Left hindlimb (tissue), 1 donor: ENCODE data around the gene CALD1.
A peak's percentile ranks its signal among the peaks of the same experiment; 100 is the strongest.
"Not testable (repeated sequence)": the region's sequence is repeated elsewhere in the genome, so short reads cannot be mapped to it uniquely, and the experiment has no call there.

ENCODE experiments used
- DNase-seq: peaks from one replicate; pipeline ENCODE4 v3.0.0-alpha.2; 2018

CALD1 gene

DNA sequence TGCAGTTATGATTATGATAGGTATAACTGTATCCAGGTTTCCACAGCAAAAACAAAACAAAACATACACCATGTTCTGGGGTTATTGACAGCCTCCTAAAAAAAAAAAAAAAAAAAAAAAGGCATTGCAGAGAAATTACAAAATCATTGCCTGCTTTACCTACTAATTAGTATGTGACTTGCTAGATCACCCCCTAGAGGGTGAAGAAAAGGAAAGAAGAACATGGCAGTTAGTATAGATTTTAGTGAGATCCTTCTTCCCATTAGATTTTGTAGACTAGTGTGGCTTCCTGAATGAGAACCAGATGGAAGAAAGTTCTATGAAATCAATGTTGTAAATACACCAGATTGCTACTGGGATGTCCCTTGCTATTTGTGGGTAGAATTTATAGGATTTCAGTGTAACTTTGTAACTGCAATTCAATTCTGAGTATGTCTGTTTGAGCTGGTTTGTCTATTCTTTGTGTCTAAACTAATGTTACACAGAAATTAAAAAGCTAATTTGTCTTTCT lies 182.9 kb downstream of the CALD1 start:
- DNase-seq: no peak

GRCh38 chr7:134963036-134963435 lies 183.6 kb downstream of the CALD1 start:
- DNase-seq: peak; percentile 42

DNA sequence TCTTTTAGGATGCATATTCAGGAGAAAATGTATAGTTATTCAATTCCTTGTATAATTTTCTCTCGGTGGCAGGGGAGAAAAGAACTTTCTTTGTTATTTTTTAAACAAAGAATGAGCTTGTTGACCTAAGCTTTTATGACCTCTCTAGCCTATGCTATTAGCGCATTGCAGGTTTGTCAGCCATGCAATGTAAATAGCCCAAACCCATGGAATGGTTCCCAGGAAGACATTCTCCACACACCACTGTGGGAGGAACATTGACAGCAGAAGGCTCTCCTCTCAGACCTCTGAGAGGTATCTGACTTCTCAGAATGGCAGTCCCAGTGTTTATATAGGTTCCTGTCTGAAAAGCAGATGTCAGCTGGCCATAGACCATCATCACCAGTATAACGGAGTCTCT lies 187.3 kb downstream of the CALD1 start:
- DNase-seq: no peak

DNA sequence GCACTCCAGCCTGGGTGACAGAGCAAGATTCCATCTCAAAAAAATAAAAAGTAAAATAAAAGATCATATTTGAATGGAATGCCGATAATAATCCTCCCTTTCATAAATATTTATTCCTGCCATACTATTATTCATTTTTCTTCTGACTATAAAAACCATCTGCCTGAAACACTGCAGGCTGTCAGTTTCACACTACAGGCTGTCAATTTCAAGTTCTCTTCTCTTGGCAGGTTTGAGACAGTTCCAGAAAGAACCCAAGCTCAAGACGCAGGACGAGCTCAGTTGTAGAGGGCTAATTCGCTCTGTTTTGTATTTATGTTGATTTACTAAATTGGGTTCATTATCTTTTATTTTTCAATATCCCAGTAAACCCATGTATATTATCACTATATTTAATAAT lies 188.7 kb downstream of the CALD1 start:
- DNase-seq: no peak

- not testable (repeated sequence) for DNase-seq
These were observed 202.2 kb downstream of the CALD1 start for GRCh38 chr7:134981645-134982044.

DNA sequence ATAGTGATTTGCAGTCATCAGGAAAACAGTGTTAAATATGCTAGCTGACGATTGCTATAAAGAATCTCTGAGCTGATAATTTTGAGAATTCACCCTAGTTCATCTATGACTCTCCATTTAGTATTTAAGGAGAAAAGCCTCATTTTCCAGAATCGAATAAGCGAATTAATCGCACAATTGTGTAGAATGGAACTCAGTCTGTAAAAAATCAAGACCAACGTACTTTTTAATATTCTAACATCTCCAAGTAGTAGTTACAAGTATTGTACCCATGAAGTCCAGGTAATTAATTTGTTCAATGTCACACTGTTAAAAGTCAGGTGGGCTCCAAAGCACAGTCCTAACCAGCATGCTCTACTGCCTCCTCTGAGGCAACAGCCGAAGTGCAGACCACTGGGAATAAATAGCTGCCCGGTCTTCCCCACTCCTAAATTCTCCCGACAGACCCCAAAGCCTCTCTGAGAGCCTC lies 206.5 kb downstream of the CALD1 start:
- DNase-seq: no peak

- DNase-seq: peak; percentile 98
These were observed 207.2 kb downstream of the CALD1 start, which contains the start of gene AGBL3 for GRCh38 chr7:134986363-134987251. Gene AGBL3, plus strand, starts transcription at chr7:134986508. Its CDS starts 1,426 bp downstream, at chr7:134987934.

DNA sequence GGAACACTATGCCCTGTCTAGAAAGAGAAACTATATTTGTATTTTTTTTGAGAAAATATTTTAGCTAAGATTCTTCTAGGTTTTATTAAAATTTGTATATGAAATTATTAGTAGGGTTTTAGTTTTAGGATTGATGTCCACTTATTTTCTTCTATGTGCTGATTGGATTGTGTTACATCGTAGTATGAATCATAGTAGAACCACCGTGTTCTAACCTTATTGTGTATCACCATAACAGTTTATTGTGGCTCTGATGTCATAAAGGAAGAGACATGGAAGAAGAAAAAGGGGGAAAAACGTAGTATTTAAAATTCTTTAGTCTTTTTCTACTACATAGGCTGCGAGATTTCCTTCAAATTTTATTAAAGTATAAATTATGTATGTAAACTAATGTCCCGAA lies 208.7 kb downstream of the CALD1 start:
- DNase-seq: no peak

GRCh38 chr7:134991469-134992339 lies 212.3 kb downstream of the CALD1 start:
- DNase-seq: no peak

- no peak for DNase-seq
These were observed 213.3 kb downstream of the CALD1 start for GRCh38 chr7:134992626-134993179.

GRCh38 chr7:134993877-134994456 lies 214.5 kb downstream of the CALD1 start:
- DNase-seq: no peak

GRCh38 chr7:134995239-134996096 lies 216.0 kb downstream of the CALD1 start:
- DNase-seq: no peak

DNA sequence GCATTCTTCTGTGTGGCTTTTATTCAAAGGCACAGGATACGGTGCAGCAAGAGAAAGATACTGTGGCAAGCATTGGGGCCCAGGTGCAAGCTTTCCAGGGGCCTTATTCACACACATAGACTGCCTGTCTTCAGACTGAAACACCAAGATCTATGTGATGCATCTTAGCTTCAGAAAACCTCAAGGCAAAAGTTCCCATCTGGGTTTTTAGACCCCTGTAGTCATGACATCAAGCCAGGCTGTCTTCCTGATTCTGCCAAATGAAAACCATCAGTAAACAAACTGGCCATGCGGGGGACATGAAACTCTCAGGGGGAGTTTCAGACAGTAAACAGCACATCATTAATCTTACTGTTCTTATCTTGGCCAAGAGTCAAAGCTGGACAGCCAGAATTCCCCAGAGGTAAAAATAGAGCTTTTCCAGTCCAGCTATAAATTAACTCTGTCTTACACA lies 216.7 kb downstream of the CALD1 start:
- no peak for DNase-seq

DNA sequence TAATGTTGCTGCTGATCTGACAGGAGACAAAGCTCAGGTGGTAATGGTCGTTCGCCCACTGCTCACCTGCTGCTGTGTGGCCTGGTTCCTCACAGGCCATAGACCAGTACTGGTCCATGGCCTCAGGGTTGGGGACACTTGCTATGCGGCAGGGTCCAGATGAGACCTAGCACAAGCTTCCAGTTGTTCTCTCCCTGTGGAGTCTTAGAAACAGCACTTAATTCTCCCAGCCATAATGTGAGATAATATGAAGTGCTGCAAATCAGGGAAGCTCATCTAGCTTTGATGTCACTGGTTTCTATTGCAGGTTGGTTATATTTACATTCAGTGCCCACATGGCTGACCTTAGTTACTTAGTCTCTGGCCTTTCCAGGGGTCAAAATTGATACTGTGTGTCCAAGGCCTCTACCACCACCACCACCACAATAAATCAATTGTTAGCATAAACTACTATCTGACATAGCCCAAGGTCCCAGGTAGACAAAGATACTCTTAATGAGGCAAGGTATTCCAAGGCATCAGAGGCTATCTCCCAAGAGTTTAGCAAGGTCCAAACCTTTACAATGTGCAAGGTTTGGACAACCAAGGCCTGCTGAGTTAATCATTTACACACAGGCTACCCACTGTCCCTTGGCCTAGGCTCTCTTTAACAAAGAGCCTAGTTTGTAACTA lies 217.9 kb downstream of the CALD1 start:
- no peak for DNase-seq

GRCh38 chr7:134999136-134999535 lies 219.7 kb downstream of the CALD1 start:
- DNase-seq: no peak

- DNase-seq: no peak
These were observed 222.1 kb downstream of the CALD1 start for GRCh38 chr7:135001390-135002165.

DNA sequence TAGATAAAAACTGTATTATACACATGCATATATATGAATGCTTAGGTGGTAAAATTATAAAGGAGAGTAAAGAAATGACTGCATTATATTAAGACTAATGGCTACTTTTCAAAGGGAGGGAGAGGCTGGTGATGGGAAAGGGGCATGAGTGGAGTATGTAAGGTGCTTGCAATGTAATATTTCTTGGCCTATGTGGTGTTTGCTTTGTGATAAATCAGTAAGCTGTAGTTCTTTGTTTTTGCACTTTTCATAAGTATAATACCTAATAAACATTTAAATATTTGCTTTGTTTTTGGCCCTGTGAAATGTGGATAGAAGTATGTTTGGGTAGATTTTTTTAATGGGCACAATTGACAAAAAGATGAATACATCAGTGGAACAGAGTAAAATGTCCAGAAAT lies 232.8 kb downstream of the CALD1 start:
- DNase-seq: no peak
